Neural progenitor cell (in vitro differentiated cells): ENCODE results near the gene PRUNE1. TPM values are rescaled to one million over a fixed set of nuclear protein-coding genes. Genes with fewer than 3 reads are reported as not detected.
A peak's percentile ranks its signal among the peaks of the same experiment; 100 is the strongest.

Experiments used
- DNase-seq: peaks from one replicate; pipeline ENCODE4 v3.0.0-alpha.2; 2016; ENCODE audit warnings: low spot score
- H2AFZ ChIP-seq: fragments of 200-600 bp; sonication (generic); replicated peaks from 2 replicates; pipeline ENCODE4 v1.6.1; 2016; ENCODE audit warnings: antibody characterized with exemption
- H3F3A ChIP-seq: fragments of 200-600 bp; sonication (generic); 2 replicates; pipeline ENCODE4 v1.6.1; 2016; ENCODE audit warnings: antibody characterized with exemption, low read depth
- H3K27ac ChIP-seq: fragments of 200-600 bp; sonication (generic); 2 replicates; pipeline ENCODE4 v1.5.1; 2016; ENCODE audit warnings: mild to moderate bottlenecking
- H3K27me3 ChIP-seq: fragments of 200-600 bp; sonication (generic); 2 replicates; pipeline ENCODE4 v1.6.1; 2016; ENCODE audit warnings: mild to moderate bottlenecking, moderate library complexity
- H3K36me3 ChIP-seq: fragments of 200-600 bp; sonication (generic); 2 replicates; pipeline ENCODE4 v1.5.1; 2016
- H3K4me1 ChIP-seq: fragments of 200-600 bp; sonication (generic); 2 replicates; pipeline ENCODE4 v1.6.1; 2016; ENCODE audit warnings: mixed run types
- H3K4me2 ChIP-seq: fragments of 200-600 bp; sonication (generic); 2 replicates; pipeline ENCODE4 v1.6.1; 2016
- H3K4me3 ChIP-seq: fragments of 200-600 bp; sonication (generic); 2 replicates; pipeline ENCODE4 v1.5.1; 2016
- H3K79me2 ChIP-seq: fragments of 200-600 bp; sonication (generic); 2 replicates; pipeline ENCODE4 v1.6.1; 2016; ENCODE audit warnings: low read depth
- H3K9ac ChIP-seq: fragments of 200-600 bp; sonication (generic); 2 replicates; pipeline ENCODE4 v1.6.1; 2016
- H3K9me3 ChIP-seq: fragments of 200-600 bp; sonication (generic); 2 replicates; pipeline ENCODE4 v1.5.1; 2016; ENCODE audit warnings: low read depth
- H4K20me1 ChIP-seq: fragments of 200-600 bp; sonication (generic); 2 replicates; pipeline ENCODE4 v1.6.1; 2016; ENCODE audit warnings: low read depth
- H3K27ac Mint-ChIP-seq: 3 replicates; pipeline ENCODE4 v1.8.0; 2021; ENCODE audit warnings: mixed read lengths
- H3K27me3 Mint-ChIP-seq: 2 replicates; pipeline ENCODE4 v1.8.0; 2022; ENCODE audit warnings: low read depth, mild to moderate bottlenecking, inconsistent platforms, moderate library complexity, mixed read lengths; ENCODE audit not compliant: insufficient read depth
- H3K36me3 Mint-ChIP-seq: 3 replicates; pipeline ENCODE4 v1.8.0; 2021; ENCODE audit warnings: mixed read lengths
- H3K4me1 Mint-ChIP-seq: 3 replicates; pipeline ENCODE4 v1.8.0; 2021; ENCODE audit warnings: mixed read lengths
- H3K4me3 Mint-ChIP-seq: 3 replicates; pipeline ENCODE4 v1.8.0; 2021; ENCODE audit warnings: mild to moderate bottlenecking, moderate library complexity, mixed read lengths
- H3K9me3 Mint-ChIP-seq: 3 replicates; pipeline ENCODE4 v1.8.0; 2020; ENCODE audit warnings: mixed read lengths
- EZH2 ChIP-seq: fragments of 200-600 bp; sonication (generic); IDR thresholded peaks from 2 replicates; pipeline ENCODE4 v1.6.1; 2017; ENCODE audit warnings: antibody characterized with exemption, mild to moderate bottlenecking, moderate library complexity
- EZH2phosphoT487 ChIP-seq: fragments of 200-600 bp; sonication (generic); IDR thresholded peaks from 2 replicates; pipeline ENCODE4 v1.6.1; 2017; ENCODE audit warnings: antibody characterized with exemption
- total RNA-seq: library from RNA; depleted of rRNA; stranded (reverse); fragments of >200 nt; gene quantifications from 2 replicates; pipeline ENCODE4 v1.2.3, GENCODE V29; 2015; ENCODE audit warnings: low replicate concordance
- TF ChIP-seq, protein P1 (sequence below): fragments of 200-600 bp; sonication (generic); IDR thresholded peaks from 2 replicates; pipeline ENCODE4 v1.5.1; 2017; ENCODE audit warnings: antibody characterized with exemption, mild to moderate bottlenecking

The PRUNE1 gene
- total RNA-seq, 1 donor from 2014 or later: 27.0 TPM

DNA sequence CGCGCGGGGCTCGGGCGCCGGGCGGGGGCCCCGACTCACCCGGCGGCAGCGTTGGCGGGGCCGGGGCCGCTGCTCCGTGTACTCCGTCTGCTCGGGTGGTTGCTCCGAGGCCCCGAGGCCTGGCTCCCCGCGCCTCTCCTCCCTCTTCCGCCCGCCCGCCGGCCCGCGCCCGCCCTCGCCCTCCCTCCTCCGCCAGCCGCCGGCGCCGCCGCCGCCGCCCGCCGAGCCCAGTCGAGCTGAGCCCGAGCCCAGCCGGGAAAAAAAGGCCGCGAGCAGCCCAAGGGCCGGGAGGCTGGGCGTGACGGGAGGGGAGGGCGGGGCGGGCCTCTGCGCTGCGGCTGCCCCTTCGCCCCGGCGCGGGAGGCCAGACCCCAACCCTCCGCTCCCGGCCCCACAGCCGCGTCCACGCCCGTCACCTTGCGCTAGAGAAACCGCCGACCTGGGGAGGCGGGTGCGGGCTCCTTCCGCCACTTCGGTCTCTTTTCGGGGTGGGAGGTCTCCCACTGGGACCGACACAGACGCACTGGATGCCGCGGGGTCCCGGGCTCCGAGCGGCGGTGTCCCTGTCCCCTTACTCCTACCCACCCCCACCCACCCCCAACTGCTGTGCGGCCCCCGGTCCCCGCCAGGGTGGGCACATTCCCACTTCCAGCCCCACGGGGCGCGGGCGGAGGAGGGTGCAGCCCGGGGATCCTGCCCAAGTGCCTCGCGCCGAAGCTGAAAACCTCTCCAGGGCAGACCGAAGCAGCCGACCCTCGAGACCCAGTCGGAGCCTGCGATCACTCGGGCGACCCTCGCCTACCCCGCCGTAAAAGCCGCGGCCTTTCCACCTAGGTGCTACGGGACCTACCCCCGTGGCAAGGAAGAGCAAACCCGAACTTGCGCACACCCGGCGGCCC, 33.4 kb upstream of the PRUNE1 start, which contains the start of gene CERS2:
Gene CERS2 (minus strand): TSS at position 256 of the 899 bp plus-strand sequence. CDS start 5,745 bp downstream, outside the sequence.
- Histone ChIP-seq H3K4me1 (peaks cover 46% of the 10 kb centered on the region), H3K36me3 (no peaks in the 10 kb centered on the region)

DNA sequence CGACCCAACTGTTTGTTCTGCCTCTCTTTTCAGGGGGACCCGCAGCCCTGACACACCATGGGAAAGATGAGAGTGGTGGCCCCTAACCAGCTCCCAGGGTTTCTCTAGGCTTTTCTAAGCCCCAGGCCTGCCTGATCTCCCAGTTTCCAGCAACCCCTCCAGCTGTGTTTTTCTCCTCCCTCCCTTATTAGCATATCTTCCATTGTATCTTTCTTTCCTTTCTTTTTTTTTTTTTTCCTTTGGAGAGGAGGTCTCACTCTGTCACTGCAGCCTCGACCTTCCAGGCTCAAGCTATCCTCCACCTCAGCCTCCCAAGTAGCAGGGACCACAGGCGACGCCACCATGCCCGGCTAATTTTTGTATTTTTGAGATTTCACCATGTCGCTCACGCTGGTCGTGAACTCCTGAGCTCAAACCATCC, 31.8 kb upstream of the PRUNE1 start:
- H3K4me1 Mint-ChIP-seq: peaks cover 40% of the 10 kb centered on the region
- peaks cover 11% of the 10 kb centered on the region for H3K27me3 ChIP-seq
- H3K4me3 ChIP-seq: no peak overlapping the region
- peaks cover 24% of the 10 kb centered on the region for H4K20me1 ChIP-seq
- H3K27ac ChIP-seq: no peak overlapping the region
- peaks cover 57% of the 10 kb centered on the region for H3F3A ChIP-seq
- no peak for DNase-seq
- H3K27ac Mint-ChIP-seq: peak overlapping the region; percentile 16
- H3K4me1 ChIP-seq: peaks cover 43% of the 10 kb centered on the region
- H3K79me2 ChIP-seq: peaks cover 42% of the 10 kb centered on the region
- H3K9me3 Mint-ChIP-seq: no peaks in the 10 kb centered on the region
- H3K9me3 ChIP-seq: no peaks in the 10 kb centered on the region
- no peaks in the 10 kb centered on the region for H3K36me3 ChIP-seq
- H3K9ac ChIP-seq: no peak overlapping the region
- H2AFZ ChIP-seq: no peak overlapping the region
- no peak overlapping the region for H3K4me2 ChIP-seq
- H3K4me3 Mint-ChIP-seq: peak overlapping the region; percentile 88
- no peaks in the 10 kb centered on the region for H3K36me3 Mint-ChIP-seq
- TF ChIP-seq, protein P1, sequence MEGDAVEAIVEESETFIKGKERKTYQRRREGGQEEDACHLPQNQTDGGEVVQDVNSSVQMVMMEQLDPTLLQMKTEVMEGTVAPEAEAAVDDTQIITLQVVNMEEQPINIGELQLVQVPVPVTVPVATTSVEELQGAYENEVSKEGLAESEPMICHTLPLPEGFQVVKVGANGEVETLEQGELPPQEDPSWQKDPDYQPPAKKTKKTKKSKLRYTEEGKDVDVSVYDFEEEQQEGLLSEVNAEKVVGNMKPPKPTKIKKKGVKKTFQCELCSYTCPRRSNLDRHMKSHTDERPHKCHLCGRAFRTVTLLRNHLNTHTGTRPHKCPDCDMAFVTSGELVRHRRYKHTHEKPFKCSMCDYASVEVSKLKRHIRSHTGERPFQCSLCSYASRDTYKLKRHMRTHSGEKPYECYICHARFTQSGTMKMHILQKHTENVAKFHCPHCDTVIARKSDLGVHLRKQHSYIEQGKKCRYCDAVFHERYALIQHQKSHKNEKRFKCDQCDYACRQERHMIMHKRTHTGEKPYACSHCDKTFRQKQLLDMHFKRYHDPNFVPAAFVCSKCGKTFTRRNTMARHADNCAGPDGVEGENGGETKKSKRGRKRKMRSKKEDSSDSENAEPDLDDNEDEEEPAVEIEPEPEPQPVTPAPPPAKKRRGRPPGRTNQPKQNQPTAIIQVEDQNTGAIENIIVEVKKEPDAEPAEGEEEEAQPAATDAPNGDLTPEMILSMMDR: no peak
- TF ChIP-seq EZH2 (no peak), EZH2phosphoT487 (no peak)
- peaks cover 5% of the 10 kb centered on the region for H3K27me3 Mint-ChIP-seq

More for the DNA sequence above, 33.4 kb upstream of the PRUNE1 start, which contains the start of gene CERS2:
- Mint-ChIP-seq H3K36me3 (no peaks in the 10 kb centered on the region), H3K4me3 (peak within 1 kb of the TSS; percentile 90), H3K9me3 (no peaks in the 10 kb centered on the region), H3K27ac (peak within 1 kb of the TSS; percentile 97), H3K4me1 (peaks cover 47% of the 10 kb centered on the region), H3K27me3 (peaks cover 5% of the 10 kb centered on the region)
- TF ChIP-seq, protein P1: no peak
- no peak for TF ChIP-seq EZH2phosphoT487
- no peak for TF ChIP-seq EZH2
- Histone ChIP-seq H3K27me3 (peaks cover 11% of the 10 kb centered on the region), H3K79me2 (peaks cover 58% of the 10 kb centered on the region), H3F3A (peaks cover 47% of the 10 kb centered on the region), H3K4me2 (peak within 1 kb of the TSS; percentile 97), H3K9me3 (no peaks in the 10 kb centered on the region), H3K4me3 (peak within 1 kb of the TSS; percentile 95), H3K27ac (peak within 1 kb of the TSS; percentile 80), H4K20me1 (peaks cover 39% of the 10 kb centered on the region), H2AFZ (peak within 1 kb of the TSS; percentile 86), H3K9ac (peak within 1 kb of the TSS; percentile 66)
- DNase-seq: peak; percentile 94

DNA sequence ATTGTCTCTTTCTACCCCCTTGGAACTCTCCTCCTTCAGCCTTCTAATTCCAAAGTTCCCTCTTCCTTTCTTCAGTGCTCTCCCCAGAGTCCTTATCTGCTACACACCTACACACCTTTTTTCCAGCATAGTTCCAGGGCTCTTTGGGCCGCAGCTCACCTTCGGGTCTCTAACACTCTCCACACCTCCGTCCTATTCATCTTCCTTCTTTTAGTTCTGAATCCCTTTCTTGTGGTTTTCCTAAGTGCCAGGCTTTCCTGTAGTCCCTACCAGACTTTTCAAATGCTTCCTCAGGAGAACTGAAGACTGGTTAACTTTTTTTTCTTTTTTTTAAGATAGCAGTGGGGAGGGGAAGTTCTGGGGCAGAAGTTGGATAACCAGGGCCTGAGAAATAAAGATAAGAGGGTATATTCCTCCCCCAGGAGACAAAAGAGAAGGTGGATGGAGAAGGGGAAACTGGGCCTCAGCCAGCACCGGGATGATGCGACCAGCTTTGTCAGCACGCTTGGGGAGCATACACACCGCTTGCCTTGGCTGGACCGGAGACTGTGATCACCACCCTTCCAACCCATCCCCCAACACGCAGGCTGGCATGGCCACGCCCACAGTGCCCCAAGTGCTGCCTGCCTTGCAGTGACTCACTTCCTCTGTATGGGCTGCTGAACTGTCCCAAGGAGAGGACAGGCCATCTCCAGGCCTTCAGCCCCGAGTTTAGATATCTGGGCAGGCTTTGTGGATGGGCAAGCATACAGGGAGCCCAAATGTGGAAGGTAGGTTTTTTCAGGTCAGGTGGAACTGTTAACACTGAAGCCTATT, 31.2 kb upstream of the PRUNE1 start:
- Histone ChIP-seq H4K20me1 (peaks cover 17% of the 10 kb centered on the region), H3K27me3 (peaks cover 11% of the 10 kb centered on the region), H3K4me1 (peaks cover 43% of the 10 kb centered on the region), H2AFZ (peak overlapping the region; percentile 39), H3K79me2 (peaks cover 35% of the 10 kb centered on the region), H3K9me3 (no peaks in the 10 kb centered on the region), H3K36me3 (no peaks in the 10 kb centered on the region), H3K27ac (no peak overlapping the region), H3K4me3 (no peak overlapping the region), H3F3A (peaks cover 58% of the 10 kb centered on the region), H3K4me2 (peak overlapping the region; percentile 49), H3K9ac (no peak overlapping the region)
- H3K27ac Mint-ChIP-seq: no peak overlapping the region
- no peaks in the 10 kb centered on the region for H3K9me3 Mint-ChIP-seq
- H3K4me3 Mint-ChIP-seq: peak overlapping the region; percentile 88
- peak; percentile 53 for DNase-seq
- H3K36me3 Mint-ChIP-seq: no peaks in the 10 kb centered on the region
- TF ChIP-seq EZH2 (no peak), EZH2phosphoT487 (no peak)
- TF ChIP-seq, protein P1: no peak
- H3K4me1 Mint-ChIP-seq: peaks cover 40% of the 10 kb centered on the region
- H3K27me3 Mint-ChIP-seq: peaks cover 7% of the 10 kb centered on the region
